Kidney epithelial cell (primary cell): Measurements from ENCODE around the gene COPB2. TPM values are rescaled to one million over a fixed set of nuclear protein-coding genes. Genes with fewer than 3 reads are reported as not detected.

ENCODE experiments used
- DNase-seq: peaks from one replicate; pipeline ENCODE4 v3.0.0-alpha.2; 2010; ENCODE audit warnings: low read depth
- H3K27me3 ChIP-seq: 2 replicates; pipeline ENCODE4 v1.6.0; 2011; ENCODE audit warnings: low read length; ENCODE audit not compliant: control insufficient read depth, insufficient read depth
- H3K36me3 ChIP-seq: 2 replicates; pipeline ENCODE4 v1.5.1; 2011; ENCODE audit warnings: low read length; ENCODE audit not compliant: control insufficient read depth, insufficient read depth
- H3K4me3 ChIP-seq: 2 replicates; pipeline ENCODE4 v1.5.1; 2011; ENCODE audit warnings: low read depth, mild to moderate bottlenecking, control low read depth, low read length
- CTCF ChIP-seq: IDR thresholded peaks from 2 replicates; pipeline ENCODE4 v1.5.1; 2011; ENCODE audit warnings: mild to moderate bottlenecking, moderate library complexity, low read length, control low read depth, inconsistent platforms; ENCODE audit not compliant: insufficient read depth, poor library complexity, severe bottlenecking
- total RNA-seq: library from RNA; depleted of rRNA; stranded (reverse); fragments of >200 nt; gene quantifications from 2 replicates; pipeline ENCODE4 v1.2.3, GENCODE V29; 2015

Gene COPB2
- total RNA-seq, 1 donor from 2014 or later, result 98.1 TPM

GRCh38 chr3:139354661-139355060, 34.8 kb downstream of the COPB2 start:
- no peak for TF ChIP-seq CTCF
- no peak for DNase-seq
- Histone ChIP-seq H3K4me3 (no peak overlapping the region), H3K36me3 (peaks cover 5% of the 10 kb centered on the region), H3K27me3 (no peaks in the 10 kb centered on the region)

DNA sequence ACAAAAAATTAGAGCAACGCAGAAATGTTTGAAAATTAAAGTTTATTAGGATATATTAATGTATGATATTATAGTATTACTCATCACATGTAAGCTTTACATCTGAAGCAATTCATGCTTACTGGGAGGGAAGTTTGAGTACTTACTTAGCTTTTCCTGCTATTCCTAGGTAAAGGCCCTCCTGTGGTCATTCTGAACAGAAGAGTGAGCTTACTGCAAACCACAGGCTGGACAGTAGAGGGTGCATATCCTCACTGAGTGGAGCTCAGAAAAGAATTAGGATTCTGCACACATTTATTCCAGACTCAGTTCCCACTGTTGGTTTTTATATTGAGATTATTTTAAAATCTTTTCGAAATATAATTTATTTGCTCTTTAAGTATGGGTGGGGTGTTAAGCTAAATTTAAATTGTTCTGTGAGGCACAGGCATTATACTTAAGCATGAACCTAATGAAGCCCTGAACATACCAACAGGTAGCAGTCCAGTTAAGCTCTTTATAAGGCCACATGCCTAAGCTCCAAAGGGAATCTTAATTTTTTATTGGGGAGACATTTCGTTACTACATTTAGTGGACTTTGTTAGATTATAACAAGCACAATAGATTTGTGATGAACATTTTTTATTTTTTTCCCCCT, 35.4 kb downstream of the COPB2 start:
- peak; percentile 18 for DNase-seq
- TF ChIP-seq CTCF, result peak; percentile 94
- Histone ChIP-seq H3K4me3 (no peak overlapping the region), H3K36me3 (peaks cover 5% of the 10 kb centered on the region), H3K27me3 (no peaks in the 10 kb centered on the region)

GRCh38 chr3:139346771-139347170, 42.7 kb downstream of the COPB2 start:
- Histone ChIP-seq H3K27me3 (no peaks in the 10 kb centered on the region), H3K4me3 (no peak overlapping the region), H3K36me3 (no peaks in the 10 kb centered on the region)
- DNase-seq, result no peak
- no peak for TF ChIP-seq CTCF

GRCh38 chr3:139343895-139344856, 45.3 kb downstream of the COPB2 start, which contains the start of gene MRPS22:
MRPS22 (plus strand) TSS chr3:139344020; CDS start chr3:139344027, 7 bp downstream.
- H3K27me3 ChIP-seq, result no peaks in the 10 kb centered on the region
- TF ChIP-seq CTCF, result no peak
- H3K36me3 ChIP-seq, result no peaks in the 10 kb centered on the region
- H3K4me3 ChIP-seq, result peak within 1 kb of the TSS; percentile 72
- peak; percentile 82 for DNase-seq

- H3K4me3 ChIP-seq, result no peak overlapping the region
- no peaks in the 10 kb centered on the region for H3K36me3 ChIP-seq
- no peak for DNase-seq
- TF ChIP-seq CTCF, result no peak
- no peaks in the 10 kb centered on the region for H3K27me3 ChIP-seq
Observed at GRCh38 chr3:139342054-139342453, 47.4 kb downstream of the COPB2 start.
